GM19372 (cell line): ENCODE data around the gene LRRTM4.
"Not testable (repeated sequence)": the region's sequence is repeated elsewhere in the genome, so short reads cannot be mapped to it uniquely, and the experiment has no call there.

ENCODE experiments used
- ATAC-seq: cut with Tn5 transposase; IDR thresholded peaks from one replicate; pipeline ENCODE4 v1.9.1; 2021; ENCODE audit warnings: mild to moderate bottlenecking, low read depth, moderate library complexity; ENCODE audit not compliant: unreplicated experiment

LRRTM4 gene

DNA sequence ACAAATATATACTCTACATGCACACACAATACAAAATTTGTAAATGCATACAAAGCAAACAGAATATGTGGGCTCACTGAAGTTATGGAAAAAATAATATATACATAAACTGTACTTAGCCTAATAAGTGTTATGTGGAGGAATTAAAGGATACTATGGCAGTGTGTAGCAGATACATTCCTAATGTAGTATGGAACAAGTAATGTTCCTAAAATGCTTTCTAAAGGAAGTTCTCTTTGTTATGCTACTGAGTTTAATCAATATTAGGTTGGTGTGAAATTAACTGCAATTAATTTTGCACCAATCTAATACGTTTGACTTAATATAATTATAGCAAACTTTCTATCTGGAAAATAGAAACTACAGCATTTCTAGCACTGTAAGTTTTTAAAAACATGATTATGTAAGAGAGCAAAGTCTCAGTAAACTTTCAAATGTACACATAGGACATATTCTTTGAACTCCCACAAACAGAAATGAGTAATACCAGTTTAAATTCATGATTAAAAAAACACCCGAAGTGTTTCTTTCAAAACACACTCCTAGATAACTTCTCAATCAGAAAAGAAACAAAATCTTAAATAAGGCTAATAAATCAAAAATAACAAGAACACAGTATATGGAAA is 331.3 kb downstream of the LRRTM4 start:
- no peak for ATAC-seq

DNA sequence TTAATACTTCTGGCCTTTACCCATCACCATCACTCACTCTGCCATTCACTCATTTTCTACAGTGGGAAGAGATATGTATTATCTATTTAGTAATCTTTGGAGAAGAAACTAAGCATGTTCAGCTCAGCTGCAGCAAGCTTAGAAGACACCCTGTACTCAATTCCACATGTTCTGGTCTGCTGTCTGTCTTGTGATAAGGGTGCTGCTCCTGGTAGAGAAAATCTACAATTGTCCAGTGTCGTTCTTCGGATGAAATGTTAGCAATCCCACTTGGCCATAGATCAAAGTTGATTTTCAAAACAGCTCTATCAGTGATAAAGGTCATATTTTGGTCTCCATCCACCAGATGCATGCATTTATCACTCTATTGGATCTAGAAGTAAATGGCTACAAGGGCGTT is 337.1 kb downstream of the LRRTM4 start:
- no peak for ATAC-seq

DNA sequence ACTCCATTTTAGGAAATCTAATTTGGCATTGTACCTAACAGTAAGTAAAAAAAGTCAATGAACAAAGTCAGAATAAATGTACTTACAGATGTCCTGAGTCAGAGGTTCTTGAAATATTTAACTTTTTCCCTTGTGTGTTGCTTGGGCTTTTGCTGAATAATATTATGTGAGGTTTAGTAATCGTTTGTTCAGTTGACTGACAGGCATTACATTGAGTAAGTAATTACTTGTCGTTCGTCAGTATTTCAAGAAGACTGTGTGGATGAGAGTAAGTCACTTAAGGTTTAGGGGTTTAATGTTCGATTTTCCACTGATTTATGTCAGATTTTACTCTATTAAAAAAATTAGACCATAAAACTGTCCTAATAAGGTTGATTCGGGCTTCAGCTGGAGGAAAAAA is 342.9 kb downstream of the LRRTM4 start:
- no peak for ATAC-seq

DNA sequence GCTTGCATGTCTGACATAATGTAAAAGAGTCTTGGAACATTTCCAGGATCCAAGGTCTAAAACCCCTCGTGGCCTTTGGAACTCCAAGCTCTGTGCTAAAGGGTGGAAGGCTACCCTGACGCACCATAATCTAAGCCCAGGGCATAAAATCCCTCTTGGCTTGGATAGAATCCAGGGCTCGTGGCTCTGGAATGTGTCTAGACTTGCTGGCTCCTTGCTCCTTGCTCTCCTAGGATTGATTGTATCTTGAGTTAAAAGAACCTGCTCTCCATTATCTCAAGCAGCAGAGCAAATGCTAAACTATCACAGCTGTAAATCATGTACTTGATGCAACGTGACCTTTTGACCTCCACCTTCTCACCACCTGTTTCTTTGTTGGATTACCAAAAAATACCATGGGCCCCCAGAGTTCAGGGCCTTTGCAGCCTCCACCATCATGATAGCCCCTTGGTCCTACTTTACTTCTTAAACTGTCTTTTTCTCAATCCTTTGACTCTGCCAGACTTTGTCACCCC is 346.9 kb downstream of the LRRTM4 start:
- not testable (repeated sequence) for ATAC-seq

DNA sequence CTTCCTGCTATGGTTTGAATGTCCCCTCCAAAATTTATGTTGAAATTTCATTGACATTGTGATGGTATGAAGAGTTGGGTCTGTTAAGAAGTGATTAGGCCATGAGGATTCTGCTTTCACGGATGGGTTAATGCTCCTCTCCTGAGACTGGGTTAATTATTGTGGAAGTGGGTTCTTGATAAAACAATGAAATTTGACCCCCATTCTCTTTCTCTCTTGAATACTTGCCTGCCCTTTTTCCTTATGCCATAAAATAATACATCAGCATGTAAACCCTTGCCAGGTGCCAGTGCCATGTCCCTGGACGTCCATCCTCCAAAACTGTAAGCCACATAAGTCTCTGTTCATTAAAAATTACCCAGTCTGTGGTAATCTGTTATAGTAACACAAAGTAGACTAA is 352.8 kb downstream of the LRRTM4 start:
- ATAC-seq = no peak

DNA sequence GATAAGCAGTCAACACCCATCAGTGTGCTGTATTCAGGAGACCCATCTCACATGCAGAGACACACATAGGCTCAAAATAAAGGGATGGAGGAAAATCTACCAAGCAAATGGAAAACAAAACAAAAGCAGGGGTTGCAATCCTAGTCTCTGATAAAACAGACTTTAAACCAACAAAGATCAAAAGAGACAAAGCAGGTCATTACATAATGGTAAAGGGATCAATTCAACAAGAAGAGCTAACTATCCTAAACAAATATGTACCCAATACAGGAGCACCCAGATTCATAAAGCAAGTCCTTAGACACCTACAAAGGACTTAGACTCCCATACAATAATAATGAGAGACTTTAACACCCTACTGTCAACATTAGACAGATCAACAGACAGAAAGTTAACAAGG is 358.2 kb downstream of the LRRTM4 start:
- not testable (repeated sequence) for ATAC-seq

DNA sequence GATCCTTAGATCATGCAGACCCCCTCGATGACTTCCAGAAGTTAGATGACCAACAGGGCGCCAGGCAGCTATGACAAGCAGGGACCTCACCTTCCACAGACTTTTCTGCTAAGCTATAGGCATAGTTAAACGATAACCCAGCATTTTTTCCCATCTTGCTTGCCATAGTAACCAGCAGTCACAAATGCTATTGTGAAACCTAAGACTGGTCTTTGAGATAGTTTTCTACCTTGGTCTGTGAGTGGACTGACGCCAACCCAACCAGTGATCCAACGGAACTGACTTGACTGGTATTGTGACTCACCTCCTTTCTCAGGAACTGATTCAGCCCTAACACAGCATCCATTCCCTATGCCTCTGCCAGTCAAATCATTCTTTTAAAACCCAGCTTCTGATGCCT is 361.2 kb downstream of the LRRTM4 start:
- no peak for ATAC-seq

DNA sequence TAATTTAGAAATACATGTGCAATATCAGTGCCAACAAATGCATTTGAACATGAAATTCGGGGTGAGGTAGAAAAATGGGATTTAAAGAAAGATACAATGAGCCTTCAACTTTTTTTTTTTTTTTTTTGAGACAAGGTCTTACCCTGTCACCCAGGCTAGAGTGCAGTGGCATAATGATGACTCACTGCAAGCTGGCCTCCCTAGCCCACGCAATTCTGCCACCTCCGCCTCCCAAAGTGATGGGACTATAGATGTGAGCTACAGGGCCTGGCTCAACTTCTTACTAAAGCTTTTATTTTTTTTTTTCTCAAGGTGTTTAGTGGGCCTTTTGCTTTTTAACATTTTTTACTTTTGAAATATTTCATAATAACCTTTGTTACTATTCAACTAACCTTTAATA is 365.6 kb downstream of the LRRTM4 start:
- no peak for ATAC-seq

DNA sequence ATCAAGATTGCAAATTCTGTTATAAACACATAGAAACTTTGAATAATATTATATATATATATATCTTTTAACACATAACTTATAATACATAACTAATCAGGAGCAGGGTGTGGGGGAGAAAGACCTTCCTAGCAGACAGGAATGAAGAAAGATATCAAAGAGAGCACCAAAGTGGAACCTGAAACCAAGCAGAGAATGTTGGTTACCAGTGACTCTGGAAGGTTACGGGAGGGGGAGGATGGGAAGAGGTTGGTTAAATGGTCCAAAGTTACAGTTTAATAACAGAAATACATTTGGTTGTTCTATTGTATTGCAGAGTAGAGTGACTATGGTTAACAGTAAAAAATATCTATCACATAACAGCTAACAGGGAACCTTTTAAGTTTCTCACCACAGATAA is 366.7 kb downstream of the LRRTM4 start:
- ATAC-seq = no peak

DNA sequence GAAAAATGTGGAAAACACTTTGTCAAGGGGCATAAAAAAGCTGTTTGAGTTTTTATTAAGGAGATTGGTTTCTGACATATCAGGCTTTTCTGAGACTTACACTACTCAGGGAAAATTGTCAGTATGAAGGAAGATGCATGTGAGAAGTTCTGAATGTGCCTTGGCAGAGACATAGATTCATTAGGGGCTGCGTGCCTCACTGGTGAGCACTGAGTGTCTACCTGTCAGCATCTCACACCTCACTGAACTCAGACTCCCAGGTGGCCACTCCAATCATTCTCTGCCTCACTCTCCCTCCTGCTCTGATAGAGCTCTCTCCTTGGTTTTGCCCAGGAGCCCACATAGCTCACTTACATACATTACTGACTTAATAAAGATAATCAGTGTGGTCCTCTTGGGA is 372.6 kb downstream of the LRRTM4 start:
- no peak for ATAC-seq

DNA sequence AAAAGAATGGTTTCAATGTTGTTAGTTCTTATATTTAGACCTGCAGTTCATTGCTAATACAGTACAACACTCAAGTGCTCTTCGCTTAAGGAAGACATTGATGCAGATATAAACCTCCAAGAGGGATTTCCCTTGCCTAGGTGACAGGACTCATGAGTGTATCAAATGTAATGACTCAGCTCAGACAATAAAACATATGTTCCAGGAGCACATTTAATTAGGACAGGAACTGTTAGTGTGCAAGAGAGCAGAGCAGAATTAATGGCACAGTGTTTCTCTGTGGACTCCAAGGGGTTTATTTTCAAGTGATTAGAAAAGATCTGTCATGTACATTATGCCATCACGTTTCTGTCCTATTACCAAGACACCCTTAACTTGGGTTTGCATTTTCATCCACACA is 375.0 kb downstream of the LRRTM4 start:
- no peak for ATAC-seq

DNA sequence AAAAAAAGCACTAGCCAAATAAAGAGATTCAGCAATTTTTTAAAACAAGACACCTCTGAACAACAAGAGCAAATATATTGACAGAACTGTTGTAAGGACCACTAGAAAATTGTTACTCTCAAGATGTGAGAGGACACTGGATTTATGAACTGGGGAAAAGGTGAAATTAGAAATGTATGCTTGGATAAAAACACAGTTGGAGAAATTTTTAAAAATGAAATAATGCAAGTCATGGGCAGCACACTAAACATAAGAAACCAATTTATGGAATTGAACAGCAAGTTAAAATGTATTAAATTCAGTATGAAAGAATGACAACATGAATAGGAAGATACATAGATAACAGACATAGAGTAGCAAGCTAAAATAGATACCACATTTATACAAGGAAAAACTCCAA is 377.4 kb downstream of the LRRTM4 start:
- ATAC-seq = no peak

DNA sequence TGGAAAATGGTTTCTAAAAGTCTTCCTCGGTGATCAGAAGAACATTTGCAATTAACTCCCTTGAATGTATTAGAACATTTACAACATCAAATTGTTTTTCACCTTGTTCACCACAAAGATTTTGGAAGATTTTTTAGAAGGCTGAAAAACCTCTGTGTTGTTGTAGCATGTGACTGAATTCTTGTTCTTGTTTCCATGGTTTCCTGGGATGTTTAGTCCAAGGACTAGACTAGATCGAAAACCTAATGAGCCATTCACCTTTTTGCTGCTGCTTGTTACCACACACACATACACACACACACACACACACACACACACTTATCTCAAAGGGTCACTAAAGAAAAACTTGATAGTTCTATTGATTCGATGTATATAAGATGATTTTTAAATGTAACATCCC is 380.0 kb downstream of the LRRTM4 start:
- no peak for ATAC-seq

DNA sequence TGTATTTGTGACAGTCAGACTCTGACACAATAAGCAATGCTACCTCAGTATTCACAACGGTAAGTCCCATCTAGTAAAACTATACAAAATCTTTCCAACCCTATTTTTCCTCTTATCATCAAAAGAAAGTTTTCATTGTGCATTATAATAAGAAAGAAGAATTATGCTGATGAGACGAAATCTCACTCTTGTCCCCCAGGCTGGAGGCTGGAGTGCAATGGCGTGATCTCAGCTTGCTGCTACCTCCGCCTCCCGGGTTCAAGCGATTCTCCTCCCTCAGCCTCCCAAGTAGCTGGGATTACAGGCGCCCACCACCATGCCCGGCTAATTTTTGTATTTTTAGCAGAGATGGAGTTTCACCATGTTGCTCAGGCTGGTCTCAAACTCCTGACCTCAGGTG is 393.7 kb downstream of the LRRTM4 start:
- ATAC-seq = not testable (repeated sequence)

DNA sequence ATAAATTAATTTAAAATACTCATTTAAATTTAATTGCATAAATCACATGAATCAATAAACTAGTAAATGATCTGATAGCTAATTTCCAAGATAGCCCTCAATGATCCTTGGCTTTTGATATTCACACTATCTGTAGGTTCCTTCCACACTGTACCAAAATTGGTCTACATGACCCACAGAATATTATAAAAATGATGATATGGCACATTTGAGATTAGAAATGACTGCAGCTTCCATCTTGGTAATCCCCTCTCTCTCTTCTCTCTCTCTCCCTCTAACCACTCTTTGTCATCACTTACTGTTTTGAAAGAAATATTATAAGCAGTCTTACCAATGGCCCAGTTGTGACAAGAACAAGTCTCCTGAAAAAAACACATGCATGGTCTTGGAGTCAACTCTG is 394.8 kb downstream of the LRRTM4 start:
- no peak for ATAC-seq

DNA sequence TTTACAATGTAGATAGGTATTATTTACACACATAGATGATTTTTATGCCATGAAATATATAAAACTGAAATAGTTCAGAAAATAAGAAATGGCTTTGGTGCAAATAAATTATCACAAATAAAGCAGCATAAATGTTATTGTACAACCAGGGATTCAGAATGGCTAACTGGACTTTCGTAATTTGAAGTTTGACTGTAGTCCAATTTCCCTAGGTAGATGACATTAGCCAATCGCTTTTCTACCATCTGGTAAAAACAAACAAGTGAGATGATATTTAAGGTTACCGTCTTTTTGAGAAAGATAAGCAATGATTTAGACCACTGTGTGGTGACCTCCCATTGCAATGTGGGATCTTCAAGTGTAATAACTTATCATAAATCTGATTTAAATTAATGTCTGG is 400.7 kb downstream of the LRRTM4 start:
- ATAC-seq = no peak

DNA sequence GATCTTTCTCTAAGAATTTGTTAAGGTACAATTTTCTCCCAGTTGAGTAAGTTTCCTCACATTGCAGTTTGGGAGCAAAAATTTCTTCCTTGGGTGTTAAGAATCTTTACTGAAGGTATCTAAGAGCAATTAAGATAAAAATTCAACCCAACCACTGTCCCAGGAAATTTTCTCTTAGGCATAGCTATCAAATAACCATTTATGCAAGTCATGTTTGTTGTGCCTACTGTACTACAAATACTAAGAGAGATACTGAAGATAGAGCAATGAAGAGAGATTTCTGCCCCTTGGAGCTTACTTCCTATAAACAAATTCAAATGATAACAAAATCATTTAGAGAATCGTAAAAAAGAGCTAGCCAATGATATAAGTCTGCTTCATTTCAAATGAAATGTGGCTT is 402.8 kb downstream of the LRRTM4 start:
- ATAC-seq = no peak

DNA sequence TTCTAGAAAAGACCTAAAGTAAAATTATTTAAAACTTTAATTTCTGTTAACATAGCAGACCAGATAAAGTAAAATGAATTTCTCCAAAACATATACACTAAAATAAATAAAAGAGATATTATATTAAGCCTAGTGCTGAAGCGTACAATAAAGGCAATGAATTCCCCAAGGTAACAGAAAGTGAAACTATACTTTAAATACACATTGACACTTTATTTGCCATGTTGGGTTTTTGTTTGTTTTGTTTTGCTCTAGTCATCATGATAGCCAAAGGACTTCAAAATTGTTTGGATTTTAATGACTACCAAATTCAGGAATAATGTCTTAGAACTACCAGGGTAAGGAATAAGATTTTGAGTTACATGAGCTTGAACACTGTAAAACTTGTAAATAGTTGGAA is 413.3 kb downstream of the LRRTM4 start:
- no peak for ATAC-seq

DNA sequence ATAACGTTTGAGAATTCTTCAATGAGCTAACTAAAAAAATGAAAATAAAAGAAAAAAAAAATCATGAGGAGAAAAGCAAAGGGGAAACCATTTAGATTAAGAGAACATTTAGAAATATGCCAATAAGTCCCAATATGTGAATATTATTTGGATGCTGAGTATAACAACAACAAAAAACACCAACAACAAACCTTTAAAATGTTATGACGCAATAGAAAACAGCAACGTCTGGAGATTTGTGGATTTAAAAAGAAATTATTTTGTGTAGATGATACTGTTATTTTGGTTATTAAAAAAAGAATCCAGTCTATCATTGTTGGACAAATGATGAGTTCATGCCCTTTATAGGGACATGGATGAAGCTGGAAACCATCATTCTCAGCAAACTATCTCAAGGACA is 417.2 kb downstream of the LRRTM4 start:
- ATAC-seq = no peak

DNA sequence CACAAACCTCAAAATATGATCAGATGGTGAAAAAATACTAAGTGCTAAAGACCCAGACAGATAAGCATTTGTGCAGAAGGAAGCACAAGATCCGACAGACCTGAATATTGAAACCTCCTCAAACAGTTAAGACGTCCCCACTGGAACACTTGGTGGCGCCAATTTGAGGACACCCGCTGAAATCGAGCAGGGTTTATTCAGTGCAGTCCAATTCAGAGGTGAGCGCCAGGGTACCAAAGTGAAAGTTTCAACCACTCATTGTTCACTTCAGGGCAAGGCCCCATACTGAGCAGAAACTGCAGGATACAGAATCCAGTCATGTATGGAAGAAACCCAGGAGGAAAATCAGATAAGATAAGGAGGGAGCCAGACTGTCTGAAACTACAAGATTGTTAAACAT is 417.6 kb downstream of the LRRTM4 start:
- no peak for ATAC-seq

DNA sequence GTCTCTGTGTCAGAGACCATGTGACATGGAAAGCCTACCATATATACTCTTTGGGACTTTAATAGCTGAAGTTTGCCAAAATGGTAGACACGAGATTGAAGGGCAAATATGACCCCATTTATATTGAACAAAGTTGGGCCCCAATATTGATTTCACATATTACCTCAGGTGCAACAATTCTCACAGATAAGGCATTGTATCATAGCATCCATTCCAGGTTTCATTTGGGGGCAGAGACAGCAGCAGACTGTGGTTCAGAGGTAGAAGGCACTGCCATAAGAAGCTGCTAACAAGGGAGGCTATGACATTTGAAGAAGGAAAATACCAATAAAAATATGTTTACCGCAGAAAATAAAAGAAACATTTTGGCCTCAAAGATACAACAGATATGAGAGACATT is 419.2 kb downstream of the LRRTM4 start:
- ATAC-seq = no peak

DNA sequence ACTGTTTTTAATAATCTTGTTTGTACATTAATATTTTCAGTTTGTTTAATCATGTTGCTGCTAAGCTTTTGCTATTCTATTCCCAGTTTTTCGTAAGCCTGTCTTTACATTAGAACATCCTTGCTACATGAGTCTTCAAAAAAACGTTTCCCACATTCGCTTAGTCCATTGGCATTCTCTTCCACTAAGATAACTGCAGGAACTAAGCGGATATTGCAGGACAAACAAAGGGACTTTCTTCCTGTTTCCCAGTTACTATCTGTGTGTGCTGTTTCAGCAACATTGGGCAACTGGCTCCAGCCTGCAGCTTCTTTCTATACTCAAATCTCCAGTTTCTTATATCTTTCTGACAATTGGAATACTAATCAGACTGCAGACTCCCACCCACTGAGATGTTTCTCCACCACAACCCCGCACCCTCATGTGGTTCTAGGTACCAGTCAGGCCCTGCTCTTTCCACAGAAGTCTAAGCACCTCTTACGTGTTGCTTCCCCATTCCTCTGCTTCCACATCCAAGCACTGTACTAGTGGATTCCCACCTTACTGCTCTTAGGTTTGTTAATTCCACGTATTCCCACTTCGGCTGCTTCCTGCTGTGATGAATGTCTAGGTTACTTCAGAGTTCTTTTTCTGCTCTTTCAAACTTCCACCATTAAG is 420.3 kb downstream of the LRRTM4 start:
- ATAC-seq = no peak
